ENCODE data around the gene TTC13. TPM values are rescaled to one million over a fixed set of nuclear protein-coding genes. Genes with fewer than 3 reads are reported as not detected.

The TTC13 gene
- total RNA-seq, 1 donor from 2014 or later, result 20.9 TPM

DNA sequence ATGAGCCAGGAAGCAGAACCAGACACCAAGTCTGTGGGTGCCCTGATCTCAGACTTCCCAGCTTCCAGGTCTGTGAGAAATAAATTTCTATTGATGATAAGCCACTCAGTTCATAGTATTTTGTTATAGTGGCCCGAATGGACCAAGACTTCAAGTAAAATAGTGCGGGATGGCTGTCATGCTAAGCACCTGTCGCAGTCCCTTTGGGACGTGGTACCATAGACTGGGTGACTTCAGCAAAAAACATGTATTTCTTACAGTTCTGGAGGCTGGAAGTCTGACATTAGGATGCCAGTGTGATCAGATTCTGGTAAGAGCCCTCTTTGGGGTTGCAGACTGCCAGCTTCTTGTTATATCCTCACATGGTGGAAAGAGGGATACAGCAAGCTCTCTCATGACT is 107.7 kb downstream of the TTC13 start:
- no peaks in the 10 kb centered on the region for H3K36me3 Mint-ChIP-seq (ENCODE audit: low read depth)
- no peaks in the 10 kb centered on the region for H3K27me3 Mint-ChIP-seq (ENCODE audit: low read depth)
- H3K4me1 Mint-ChIP-seq, result peaks cover 28% of the 10 kb centered on the region
- TF ChIP-seq CTCF (conservative IDR thresholded peaks at IDR 0.05), result no peak
- H3K27ac Mint-ChIP-seq (ENCODE audit: unreplicated experiment), result no peak overlapping the region
- no peaks in the 10 kb centered on the region for H3K9me3 Mint-ChIP-seq
- peak overlapping the region; percentile 11 for H3K4me3 Mint-ChIP-seq
- no peak for DNase-seq (ENCODE audit: low read depth, low spot score)

- no peak for TF ChIP-seq CTCF (conservative IDR thresholded peaks at IDR 0.05)
- peak overlapping the region; percentile 99 for H3K27ac Mint-ChIP-seq (ENCODE audit: unreplicated experiment)
- H3K9me3 Mint-ChIP-seq, result no peaks in the 10 kb centered on the region
- no peaks in the 10 kb centered on the region for H3K27me3 Mint-ChIP-seq (ENCODE audit: low read depth)
- H3K4me3 Mint-ChIP-seq, result peak overlapping the region; percentile 96
- peaks cover 40% of the 10 kb centered on the region for H3K4me1 Mint-ChIP-seq
- DNase-seq (ENCODE audit: low read depth, low spot score), result no peak
- peaks cover 3% of the 10 kb centered on the region for H3K36me3 Mint-ChIP-seq (ENCODE audit: low read depth)
These were observed 109.2 kb downstream of the TTC13 start for GRCh38 chr1:230869500-230869899.

GRCh38 chr1:230868736-230869385 is 109.8 kb downstream of the TTC13 start:
- no peak for TF ChIP-seq CTCF (conservative IDR thresholded peaks at IDR 0.05)
- DNase-seq (ENCODE audit: low read depth, low spot score), result peak; percentile 59
- H3K9me3 Mint-ChIP-seq, result no peaks in the 10 kb centered on the region
- H3K36me3 Mint-ChIP-seq (ENCODE audit: low read depth), result peaks cover 3% of the 10 kb centered on the region
- H3K27me3 Mint-ChIP-seq (ENCODE audit: low read depth), result no peaks in the 10 kb centered on the region
- H3K4me3 Mint-ChIP-seq, result peak overlapping the region; percentile 96
- peaks cover 46% of the 10 kb centered on the region for H3K4me1 Mint-ChIP-seq
- peak overlapping the region; percentile 99 for H3K27ac Mint-ChIP-seq (ENCODE audit: unreplicated experiment)

- Mint-ChIP-seq H3K4me1 (peaks cover 51% of the 10 kb centered on the region), H3K27ac (ENCODE audit: unreplicated experiment) (peak within 1 kb of the TSS; percentile 99), H3K4me3 (peak within 1 kb of the TSS; percentile 98), H3K36me3 (ENCODE audit: low read depth) (peaks cover 3% of the 10 kb centered on the region), H3K9me3 (no peaks in the 10 kb centered on the region), H3K27me3 (ENCODE audit: low read depth) (no peaks in the 10 kb centered on the region)
- no peak for TF ChIP-seq CTCF (conservative IDR thresholded peaks at IDR 0.05)
- peak; percentile 80 for DNase-seq (ENCODE audit: low read depth, low spot score)
These were observed 110.5 kb downstream of the TTC13 start, which contains the start of gene C1orf198 for GRCh38 chr1:230867903-230868735. Gene C1orf198 (minus strand): TSS chr1:230868521. CDS start chr1:230868512, 9 bp downstream.

- H3K27ac Mint-ChIP-seq (ENCODE audit: unreplicated experiment), result peak overlapping the region; percentile 95
- peak overlapping the region; percentile 98 for H3K4me3 Mint-ChIP-seq
- peaks cover 59% of the 10 kb centered on the region for H3K4me1 Mint-ChIP-seq
These were observed 111.4 kb downstream of the TTC13 start for GRCh38 chr1:230867101-230867902.

More at GRCh38 chr1:230867101-230867902, 111.4 kb downstream of the TTC13 start:
- TF ChIP-seq CTCF (conservative IDR thresholded peaks at IDR 0.05), result no peak
- Mint-ChIP-seq H3K9me3 (no peaks in the 10 kb centered on the region), H3K36me3 (ENCODE audit: low read depth) (peaks cover 3% of the 10 kb centered on the region), H3K27me3 (ENCODE audit: low read depth) (no peaks in the 10 kb centered on the region)
- no peak for DNase-seq (ENCODE audit: low read depth, low spot score)
